HG03108 (cell line): ENCODE measurements around the gene NECAB3.
"Not testable (repeated sequence)": the region's sequence is repeated elsewhere in the genome, so short reads cannot be mapped to it uniquely, and the experiment has no call there.

Source experiments
- ATAC-seq: cut with Tn5 transposase; IDR thresholded peaks from one replicate; pipeline ENCODE4 v1.9.1; 2021; ENCODE audit warnings: moderate library complexity; ENCODE audit not compliant: unreplicated experiment

NECAB3 gene, protein sequence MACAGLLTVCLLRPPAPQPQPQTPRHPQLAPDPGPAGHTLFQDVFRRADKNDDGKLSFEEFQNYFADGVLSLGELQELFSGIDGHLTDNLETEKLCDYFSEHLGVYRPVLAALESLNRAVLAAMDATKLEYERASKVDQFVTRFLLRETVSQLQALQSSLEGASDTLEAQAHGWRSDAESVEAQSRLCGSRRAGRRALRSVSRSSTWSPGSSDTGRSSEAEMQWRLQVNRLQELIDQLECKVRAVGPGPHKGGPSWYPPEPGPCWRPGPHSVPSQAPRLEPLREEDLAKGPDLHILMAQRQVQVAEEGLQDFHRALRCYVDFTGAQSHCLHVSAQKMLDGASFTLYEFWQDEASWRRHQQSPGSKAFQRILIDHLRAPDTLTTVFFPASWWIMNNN

DNA sequence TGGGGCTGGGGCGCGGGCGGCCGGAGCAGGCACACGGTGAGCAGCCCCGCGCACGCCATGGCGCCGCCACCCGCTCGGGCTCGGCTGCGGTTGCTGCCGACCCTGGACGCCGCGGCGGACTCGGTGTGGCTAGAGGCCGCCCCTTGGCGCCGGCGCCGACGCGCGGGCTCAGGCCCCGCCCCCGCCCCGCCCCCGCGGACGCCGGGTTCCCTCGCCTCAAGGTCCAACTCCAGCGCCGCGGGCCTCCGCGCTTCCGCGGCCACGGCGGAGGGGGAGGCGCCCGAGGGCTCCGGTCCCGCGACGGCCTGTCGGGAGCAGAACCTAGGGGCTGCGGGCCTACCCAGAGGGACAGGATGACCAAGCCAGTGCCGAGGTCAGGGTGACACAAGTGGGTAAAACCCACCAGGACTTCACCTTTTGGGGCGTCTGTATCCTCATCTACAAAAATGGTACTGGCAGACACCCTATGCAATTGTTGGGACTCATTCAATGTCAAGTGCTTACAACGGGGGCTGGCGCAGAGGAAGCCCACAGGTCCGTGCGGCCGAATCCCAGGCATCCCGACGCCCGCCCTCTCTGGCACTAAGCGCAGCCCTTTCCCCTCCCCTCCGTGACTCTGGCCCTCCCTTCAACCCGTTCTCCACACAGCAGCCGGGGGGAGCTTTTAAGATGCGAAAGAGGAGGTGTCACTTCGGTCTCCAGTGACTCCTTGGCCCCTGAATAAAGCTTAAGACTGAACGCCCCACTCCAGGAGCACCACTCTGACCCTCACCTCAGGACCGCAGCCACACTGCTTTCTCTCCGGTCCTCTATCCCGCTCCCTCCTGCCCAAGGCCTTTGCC is at the start of gene NECAB3:
TSS of gene NECAB3 (minus strand) at position 135 of the 842 bp plus-strand sequence. CDS start at position 59, 76 bp downstream.
- peak; percentile 65 for ATAC-seq

DNA sequence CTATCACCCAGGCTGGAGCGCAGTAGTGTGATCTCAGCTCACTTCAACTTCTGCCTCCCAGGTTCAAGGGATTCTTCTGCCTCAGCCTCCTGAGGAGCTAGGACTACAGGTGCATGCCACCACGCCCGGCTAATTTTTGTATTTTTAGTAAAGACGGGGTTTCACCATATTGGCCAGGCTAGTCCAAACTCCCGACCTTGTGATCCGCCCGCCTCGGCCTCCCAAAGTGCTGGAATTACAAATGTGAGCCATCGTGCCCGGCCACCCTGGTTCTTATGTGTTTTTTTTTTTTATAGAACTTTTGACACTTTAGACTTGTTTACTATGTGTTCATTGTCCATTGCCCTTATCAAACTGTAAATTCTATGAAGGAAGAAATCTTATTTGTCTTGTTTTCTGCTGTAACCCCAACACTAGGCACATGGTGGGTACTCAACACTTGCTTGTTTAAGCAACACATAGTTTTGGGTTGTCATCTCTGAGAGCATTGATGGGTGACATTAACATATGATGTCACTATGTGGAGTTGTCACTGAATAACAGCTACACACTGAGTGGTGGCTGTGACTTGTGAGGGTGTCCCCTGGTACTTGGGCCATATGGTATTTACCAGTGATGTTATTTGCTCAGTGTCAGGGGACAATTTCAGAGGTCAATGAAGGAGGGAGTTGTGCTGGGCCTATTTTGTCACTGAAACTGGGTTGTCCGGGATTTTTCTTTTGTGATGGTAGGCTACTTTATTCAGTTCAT is 47.3 kb upstream of the NECAB3 start:
- no peak for ATAC-seq

- ATAC-seq, result peak; percentile 98
These were observed 45.9 kb upstream of the NECAB3 start, which contains the start of gene PXMP4 for GRCh38 chr20:33719989-33720709. PXMP4 (minus strand) TSS chr20:33720310; CDS start chr20:33720207, 103 bp downstream.

DNA sequence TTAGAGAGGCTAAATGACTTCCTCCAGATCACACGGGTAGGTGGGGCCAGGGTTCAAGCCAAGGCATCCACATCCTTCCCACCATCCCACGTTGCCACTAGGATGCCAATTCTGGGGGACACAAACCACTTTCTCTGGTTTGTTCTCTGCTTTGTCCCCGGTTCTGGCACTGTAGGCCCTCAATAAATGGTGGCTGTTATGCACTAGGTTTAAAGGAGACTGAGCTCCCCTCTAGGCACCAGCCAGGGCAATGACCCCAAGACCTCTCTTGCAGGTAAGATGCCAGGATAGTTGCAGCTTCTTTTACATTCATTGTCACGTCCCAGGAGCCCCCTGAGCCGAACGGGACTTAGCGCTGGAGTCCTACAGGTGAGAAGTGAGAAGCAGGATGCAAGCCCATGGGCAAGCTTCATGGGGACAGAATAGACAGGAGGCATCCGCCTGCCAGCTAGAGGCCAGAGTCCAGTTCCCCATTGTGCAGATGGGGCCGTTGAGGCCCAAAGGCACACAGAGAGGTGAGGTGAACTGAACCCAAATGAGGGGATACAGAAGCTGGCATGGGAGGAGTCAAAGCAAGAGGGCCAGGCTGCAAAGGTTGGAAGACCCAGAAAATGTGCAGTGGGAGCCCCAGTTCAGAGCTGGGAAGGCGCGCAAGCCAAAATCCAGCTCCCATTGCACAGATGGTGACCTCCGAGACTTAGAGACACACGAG is 45.2 kb upstream of the NECAB3 start:
- ATAC-seq, result no peak

GRCh38 chr20:33716498-33716897 is 42.3 kb upstream of the NECAB3 start:
- no peak for ATAC-seq

DNA sequence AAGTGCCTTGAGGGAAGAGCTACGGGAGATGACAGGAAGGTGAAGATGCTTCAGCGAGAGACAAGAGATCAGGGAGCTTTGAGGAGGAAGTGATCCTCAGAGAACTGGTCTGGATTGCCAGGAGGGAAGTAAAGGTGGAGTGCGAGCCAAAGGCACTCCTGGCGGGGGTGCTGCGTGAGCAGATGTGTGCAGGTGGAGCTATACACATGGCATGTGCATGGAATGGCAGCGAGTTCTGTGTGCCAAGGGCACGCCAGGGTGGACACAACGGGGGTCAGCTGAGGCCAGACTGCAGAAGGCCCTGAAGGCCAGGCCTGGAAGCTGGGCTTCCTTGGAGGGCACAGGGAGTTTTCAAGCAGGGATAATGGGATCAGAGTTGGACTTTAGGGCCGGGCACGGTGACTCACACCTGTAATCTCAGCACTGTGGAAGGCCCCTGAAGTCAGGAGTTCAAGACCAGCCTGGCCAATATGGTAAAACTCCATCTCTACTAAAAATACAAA is 39.7 kb upstream of the NECAB3 start:
- ATAC-seq, result no peak

GRCh38 chr20:33711446-33711738 is 37.2 kb upstream of the NECAB3 start:
- no peak for ATAC-seq

- ATAC-seq, result no peak
These were observed 36.6 kb upstream of the NECAB3 start for GRCh38 chr20:33710681-33711445.

GRCh38 chr20:33709905-33710541 is 35.8 kb upstream of the NECAB3 start:
- ATAC-seq, result no peak

DNA sequence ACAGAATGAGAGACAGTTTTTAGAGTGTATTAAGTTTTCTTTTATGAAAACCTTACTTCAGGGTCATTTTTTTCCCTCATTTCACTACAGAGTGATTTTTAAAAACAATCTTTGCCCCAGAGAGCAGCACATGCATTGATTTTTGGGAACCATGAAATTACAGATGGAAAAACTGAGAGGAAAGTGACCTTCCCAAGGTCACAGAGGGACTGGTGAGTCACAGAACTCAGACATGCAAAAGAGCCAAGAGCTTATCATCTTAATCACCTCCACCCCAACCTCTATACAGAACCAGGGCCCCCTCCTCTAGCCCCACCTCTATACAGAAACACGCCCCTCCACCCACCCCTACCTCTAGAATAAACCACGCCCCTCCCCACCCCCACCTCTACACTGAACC is 35.2 kb upstream of the NECAB3 start:
- no peak for ATAC-seq

DNA sequence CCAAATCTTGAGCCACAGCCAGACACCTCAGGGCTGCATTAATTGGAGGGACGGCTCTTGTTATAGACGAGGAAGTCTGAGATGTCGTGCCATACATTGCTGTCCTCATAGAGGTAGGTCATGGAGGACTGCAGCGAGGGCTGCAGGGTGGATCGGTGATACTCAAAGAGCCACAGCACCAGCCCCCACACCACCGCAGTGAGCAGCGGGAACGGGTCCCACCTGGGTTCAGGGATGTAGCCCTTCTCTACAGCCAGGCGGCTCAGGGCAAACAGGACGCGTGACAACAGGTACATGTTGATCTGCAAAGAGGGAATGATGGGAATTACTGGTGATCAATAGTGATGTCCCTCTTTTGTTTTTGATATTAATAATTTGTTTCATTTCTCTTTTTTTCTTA is 33.4 kb upstream of the NECAB3 start:
- ATAC-seq, result no peak

- ATAC-seq, result no peak
These were observed 30.1 kb upstream of the NECAB3 start for GRCh38 chr20:33704197-33704924.

- ATAC-seq, result no peak
These were observed 29.4 kb upstream of the NECAB3 start for GRCh38 chr20:33703498-33704137.

- no peak for ATAC-seq
These were observed 28.6 kb upstream of the NECAB3 start for GRCh38 chr20:33702861-33703260.

DNA sequence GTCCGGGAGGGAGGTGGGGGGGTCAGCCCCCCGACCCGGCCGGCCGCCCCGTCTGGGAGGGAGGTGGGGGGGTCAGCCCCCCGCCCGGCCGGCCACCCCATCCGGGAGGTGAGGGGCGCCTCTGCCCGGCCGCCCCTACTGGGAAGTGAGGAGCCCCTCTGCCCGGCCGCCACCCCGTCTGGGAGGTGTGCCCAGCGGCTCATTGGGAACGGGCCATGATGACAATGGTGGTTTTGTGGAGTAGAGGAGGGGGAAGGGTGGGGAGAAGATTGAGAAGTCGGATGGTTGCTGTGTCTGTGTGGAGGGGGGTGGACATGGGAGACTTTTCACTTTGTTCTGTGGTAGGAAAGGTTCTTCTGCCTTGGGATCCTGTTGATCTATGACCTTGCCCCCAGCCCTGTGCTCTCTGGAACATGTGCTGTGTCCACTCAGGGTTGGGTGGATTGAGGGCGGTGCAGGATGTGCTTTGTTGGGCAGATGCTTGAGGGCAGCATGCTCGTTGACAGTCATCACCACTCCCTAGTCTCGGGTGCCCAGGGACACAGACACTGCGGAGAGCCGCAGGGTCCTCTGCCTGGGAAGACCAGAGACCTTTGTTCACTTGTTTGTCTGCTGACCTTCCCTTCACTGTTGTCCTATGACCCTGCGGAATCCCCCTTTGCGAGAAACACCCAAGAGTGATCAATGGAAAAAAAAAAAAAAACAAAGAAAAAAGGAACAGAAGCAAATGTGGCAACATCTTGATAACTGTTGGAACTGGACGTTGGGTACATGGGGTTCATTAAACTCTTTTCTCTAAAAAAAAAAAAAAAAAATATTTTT is 27.6 kb upstream of the NECAB3 start:
- no peak for ATAC-seq

GRCh38 chr20:33700696-33701441 is 26.6 kb upstream of the NECAB3 start:
- not testable (repeated sequence) for ATAC-seq
